DND-41 (cell line): ENCODE measurements around the gene BBS9.

Experiments
- ATAC-seq: fragments of 200-7000 bp; cut with Tn5 transposase; 3 replicates; pipeline ENCODE4 v1.9.1; 2021; ENCODE audit warnings: low read depth; ENCODE audit not compliant: insufficient read depth
- DNase-seq: peaks from one replicate; pipeline ENCODE4 v3.0.0-alpha.2; 2020
- H2AFZ ChIP-seq: 2 replicates; pipeline ENCODE4 v1.6.0; 2012; ENCODE audit warnings: low read depth, low read length
- H3K27ac ChIP-seq: 2 replicates; pipeline ENCODE4 v1.5.1; 2012; ENCODE audit warnings: low read length, inconsistent platforms
- H3K27me3 ChIP-seq: fragments of 200-600 bp; sonication (generic); 2 replicates; pipeline ENCODE4 v1.6.0; 2012; ENCODE audit warnings: low read length, mild to moderate bottlenecking, inconsistent platforms; ENCODE audit not compliant: insufficient read depth, poor library complexity
- H3K36me3 ChIP-seq: 2 replicates; pipeline ENCODE4 v1.5.1; 2012; ENCODE audit warnings: low read length, inconsistent platforms; ENCODE audit not compliant: insufficient read depth
- H3K4me1 ChIP-seq: 2 replicates; pipeline ENCODE4 v1.5.1; 2012; ENCODE audit warnings: mild to moderate bottlenecking, low read length; ENCODE audit not compliant: insufficient read depth
- H3K4me2 ChIP-seq: 2 replicates; pipeline ENCODE4 v1.6.0; 2012; ENCODE audit warnings: mild to moderate bottlenecking, moderate library complexity, low read length, inconsistent platforms; ENCODE audit not compliant: insufficient read depth
- H3K4me3 ChIP-seq, 2 experiments: fragments of 200-600 bp in 1 of 2; shearing (Covaris generic) in 1 of 2; 2 replicates each; pipeline ENCODE4 v1.5.1; 2012 to 2016; ENCODE audit warnings: inconsistent platforms in 2 of 2, low read length in 2 of 2, mild to moderate bottlenecking in 2 of 2, low read depth in 1 of 2, moderate library complexity in 1 of 2
- H3K79me2 ChIP-seq: 2 replicates; pipeline ENCODE4 v1.6.0; 2012; ENCODE audit warnings: low read length, inconsistent platforms; ENCODE audit not compliant: insufficient read depth
- H3K9ac ChIP-seq: 2 replicates; pipeline ENCODE4 v1.6.0; 2012; ENCODE audit warnings: low read depth, mild to moderate bottlenecking, inconsistent platforms, low read length, moderate library complexity
- H3K9me3 ChIP-seq: 2 replicates; pipeline ENCODE4 v1.5.1; 2012; ENCODE audit warnings: low read length, moderate library complexity, mild to moderate bottlenecking, inconsistent platforms; ENCODE audit not compliant: insufficient read depth, severe bottlenecking
- H4K20me1 ChIP-seq: 2 replicates; pipeline ENCODE4 v1.6.0; 2012; ENCODE audit warnings: low read length; ENCODE audit not compliant: insufficient read depth
- CTCF ChIP-seq: IDR thresholded peaks from 2 replicates; pipeline ENCODE4 v1.5.1; 2012; ENCODE audit warnings: borderline replicate concordance, low read length, moderate library complexity, mild to moderate bottlenecking; ENCODE audit not compliant: poor library complexity, severe bottlenecking; ENCODE audit errors: extremely low read depth
- EZH2 ChIP-seq: IDR thresholded peaks from 3 replicates; pipeline ENCODE4 v1.6.1; 2012; ENCODE audit warnings: borderline replicate concordance, low read depth, mild to moderate bottlenecking, moderate library complexity, low read length, inconsistent platforms; ENCODE audit not compliant: severe bottlenecking

The BBS9 gene

DNA sequence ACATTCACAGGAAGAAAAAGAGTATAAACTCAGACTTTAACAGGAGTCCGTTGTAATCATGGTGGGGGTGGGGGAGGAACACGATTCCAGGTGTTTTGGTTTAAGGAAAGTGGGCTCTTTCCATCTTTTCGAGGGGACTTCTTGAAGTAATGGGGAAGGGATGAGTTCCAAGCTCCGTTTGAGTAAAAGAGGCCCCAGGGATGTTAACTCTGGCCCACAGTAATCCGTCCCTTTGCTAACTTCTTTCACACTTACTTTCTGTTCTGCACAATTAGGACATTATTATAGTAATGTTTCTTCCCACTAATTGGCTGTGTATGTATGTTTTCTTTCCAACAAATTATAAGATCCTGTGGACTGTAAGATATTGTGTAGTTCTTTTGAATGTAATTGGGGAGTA is 374.4 kb downstream of the BBS9 start:
- no peaks in the 10 kb centered on the region for H3K79me2 ChIP-seq
- no peaks in the 10 kb centered on the region for H3K27me3 ChIP-seq
- H2AFZ ChIP-seq: no peak overlapping the region
- no peak overlapping the region for H3K4me2 ChIP-seq
- TF ChIP-seq CTCF (no peak), EZH2 (no peak)
- H4K20me1 ChIP-seq: no peaks in the 10 kb centered on the region
- DNase-seq (no peak), ATAC-seq (no peak)
- no peaks in the 10 kb centered on the region for H3K9me3 ChIP-seq
- H3K9ac ChIP-seq: no peak overlapping the region
- H3K27ac ChIP-seq: no peak overlapping the region
- H3K4me1 ChIP-seq: no peaks in the 10 kb centered on the region
- no peak overlapping the region for H3K4me3 ChIP-seq
- H3K36me3 ChIP-seq: no peaks in the 10 kb centered on the region

DNA sequence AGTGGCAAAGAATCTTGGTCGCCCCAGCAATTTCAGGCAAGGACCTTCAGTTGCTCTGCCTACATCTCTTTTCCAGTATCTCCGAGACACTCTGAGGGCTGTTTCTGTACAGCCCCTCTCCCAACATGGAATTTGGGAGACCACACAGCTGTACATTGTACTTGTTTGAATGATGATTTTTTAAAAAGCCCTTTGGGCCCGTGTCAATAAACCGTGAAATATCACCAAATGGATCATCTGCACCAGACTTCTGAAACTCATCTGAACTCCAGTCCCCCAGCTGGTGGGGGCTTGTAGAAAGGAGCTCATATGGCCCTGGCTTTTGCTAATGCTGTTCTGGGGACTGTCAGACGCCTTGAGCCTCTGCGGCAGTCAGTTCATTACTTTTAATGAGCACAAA is 374.9 kb downstream of the BBS9 start:
- no peaks in the 10 kb centered on the region for H3K9me3 ChIP-seq
- no peak overlapping the region for H3K9ac ChIP-seq
- H2AFZ ChIP-seq: no peak overlapping the region
- H3K27me3 ChIP-seq: no peaks in the 10 kb centered on the region
- H3K27ac ChIP-seq: no peak overlapping the region
- no peaks in the 10 kb centered on the region for H3K79me2 ChIP-seq
- TF ChIP-seq EZH2 (no peak), CTCF (no peak)
- no peak for DNase-seq
- no peak overlapping the region for H3K4me3 ChIP-seq
- H3K4me1 ChIP-seq: no peaks in the 10 kb centered on the region
- no peaks in the 10 kb centered on the region for H3K36me3 ChIP-seq
- no peak for ATAC-seq
- H3K4me2 ChIP-seq: no peak overlapping the region
- no peaks in the 10 kb centered on the region for H4K20me1 ChIP-seq

DNA sequence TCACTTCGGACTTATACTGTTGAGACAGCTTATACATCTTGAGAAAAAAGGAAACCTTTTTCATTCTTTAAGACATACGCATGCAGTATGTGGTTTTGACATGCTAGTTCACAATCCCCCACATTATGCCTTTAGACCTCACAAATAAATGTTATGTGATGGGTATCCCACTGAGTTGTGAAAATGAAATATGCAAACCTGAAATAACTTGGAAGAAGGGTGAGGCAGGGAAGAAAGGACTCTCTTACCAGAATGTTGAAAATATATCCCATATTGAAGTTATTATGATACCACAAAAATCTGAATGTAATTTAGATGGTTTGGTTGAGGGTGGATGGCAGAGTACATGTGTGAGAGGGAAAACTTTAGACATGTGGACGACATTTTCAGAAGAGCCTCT is 379.8 kb downstream of the BBS9 start:
- H3K27ac ChIP-seq: no peak overlapping the region
- no peaks in the 10 kb centered on the region for H3K36me3 ChIP-seq
- H3K4me1 ChIP-seq: no peaks in the 10 kb centered on the region
- TF ChIP-seq EZH2 (no peak), CTCF (no peak)
- no peaks in the 10 kb centered on the region for H3K9me3 ChIP-seq
- ATAC-seq: no peak
- no peak overlapping the region for H3K4me2 ChIP-seq
- no peaks in the 10 kb centered on the region for H3K79me2 ChIP-seq
- H3K4me3 ChIP-seq: no peak overlapping the region
- H3K9ac ChIP-seq: no peak overlapping the region
- no peak overlapping the region for H2AFZ ChIP-seq
- no peaks in the 10 kb centered on the region for H3K27me3 ChIP-seq
- DNase-seq: no peak
- H4K20me1 ChIP-seq: no peaks in the 10 kb centered on the region

DNA sequence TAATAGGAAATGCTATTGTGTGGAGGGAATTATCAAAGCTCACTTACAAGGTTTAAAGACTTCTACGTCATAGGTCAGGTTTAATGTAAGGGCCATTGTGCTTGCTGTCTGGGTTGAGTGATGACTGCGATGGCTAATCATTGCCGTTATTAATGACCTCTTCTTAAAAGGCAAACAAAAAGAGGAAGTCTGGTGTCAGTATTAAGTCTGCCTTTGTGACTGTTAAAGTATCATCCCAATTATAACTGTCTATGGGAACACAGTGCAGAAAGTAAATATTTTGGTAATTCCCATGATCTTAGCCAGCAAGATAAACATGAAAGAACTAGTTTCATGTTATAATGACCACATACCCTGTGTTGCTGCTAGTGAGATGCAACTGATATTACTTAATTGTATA is 382.4 kb downstream of the BBS9 start:
- no peaks in the 10 kb centered on the region for H4K20me1 ChIP-seq
- no peaks in the 10 kb centered on the region for H3K79me2 ChIP-seq
- DNase-seq: no peak
- H3K9me3 ChIP-seq: no peaks in the 10 kb centered on the region
- no peak overlapping the region for H3K4me2 ChIP-seq
- no peaks in the 10 kb centered on the region for H3K36me3 ChIP-seq
- no peak overlapping the region for H3K4me3 ChIP-seq
- no peak overlapping the region for H3K9ac ChIP-seq
- no peaks in the 10 kb centered on the region for H3K27me3 ChIP-seq
- TF ChIP-seq CTCF (no peak), EZH2 (no peak)
- peaks cover 6% of the 10 kb centered on the region; the same call in 1 of the 2 replicates for H3K4me1 ChIP-seq
- no peak overlapping the region for H2AFZ ChIP-seq
- ATAC-seq: no peak
- no peak overlapping the region for H3K27ac ChIP-seq
